Natural killer cell (primary cell): ENCODE measurements around the gene CDC42SE2. TPM values are rescaled to one million over a fixed set of nuclear protein-coding genes. Genes with fewer than 3 reads are reported as not detected.
A peak's percentile ranks its signal among the peaks of the same experiment; 100 is the strongest.
"Not testable (repeated sequence)": the region's sequence is repeated elsewhere in the genome, so short reads cannot be mapped to it uniquely, and the experiment has no call there.

Experiments
- ATAC-seq, 3 donors: fragments of 150-1000 bp in 2 of 3; fragments of 200-7000 bp in 1 of 3; cut with Tn5 transposase; 1 replicate in 1 of 3; 2 replicates in 2 of 3; pipeline ENCODE4 v1.10.0; 2021; ENCODE audit warnings: mild to moderate bottlenecking in 2 of 3, moderate library complexity in 2 of 3
- DNase-seq, 2 donors: peaks; one replicate each; pipeline versions ENCODE4 v3.0.0 to v3.0.0-alpha.2; 2013 to 2021; ENCODE audit warnings: mixed read lengths in 1 of 2
- H3K27ac ChIP-seq: one replicate; pipeline ENCODE4 v1.5.1; 2013; ENCODE audit warnings: mild to moderate bottlenecking, low read length
- H3K27me3 ChIP-seq: one replicate; pipeline ENCODE4 v1.6.1; 2013; ENCODE audit warnings: low read length; ENCODE audit not compliant: control insufficient read depth, insufficient read depth
- H3K36me3 ChIP-seq: one replicate; pipeline ENCODE4 v1.6.1; 2013; ENCODE audit warnings: low read length; ENCODE audit not compliant: control insufficient read depth, insufficient read depth
- H3K4me1 ChIP-seq: one replicate; pipeline ENCODE4 v1.6.1; 2013; ENCODE audit warnings: low read length; ENCODE audit not compliant: control insufficient read depth, insufficient read depth
- H3K4me3 ChIP-seq: one replicate; pipeline ENCODE4 v1.5.1; 2013; ENCODE audit warnings: low read length
- H3K9me3 ChIP-seq: one replicate; pipeline ENCODE4 v1.6.1; 2013; ENCODE audit warnings: low read length; ENCODE audit not compliant: control insufficient read depth, insufficient read depth
- H3K27ac Mint-ChIP-seq, 2 donors: one replicate each; pipeline ENCODE4 v1.8.0; 2022; ENCODE audit warnings: mild to moderate bottlenecking in 2 of 2, mixed read lengths in 2 of 2, moderate library complexity in 1 of 2
- H3K27me3 Mint-ChIP-seq, 2 donors: one replicate each; pipeline ENCODE4 v1.8.0; 2022; ENCODE audit warnings: low read depth in 2 of 2, mixed read lengths in 2 of 2
- H3K36me3 Mint-ChIP-seq: one replicate; pipeline ENCODE4 v1.8.0; 2022; ENCODE audit warnings: mixed read lengths
- H3K4me1 Mint-ChIP-seq, 2 donors: one replicate each; pipeline ENCODE4 v1.8.0; 2022; ENCODE audit warnings: mixed read lengths in 2 of 2
- H3K4me3 Mint-ChIP-seq: one replicate; pipeline ENCODE4 v1.8.0; 2022; ENCODE audit warnings: mild to moderate bottlenecking, moderate library complexity, mixed read lengths
- H3K9me3 Mint-ChIP-seq, 2 donors: one replicate each; pipeline ENCODE4 v1.8.0; 2022; ENCODE audit warnings: mixed read lengths in 2 of 2
- WGBS: methylation state at CpG from one replicate; pipeline ENCODE4 v1.1.7; 2013; ENCODE audit warnings: missing lambda C conversion rate; ENCODE audit not compliant: insufficient coverage; 5-methylcytosine and 5-hydroxymethylcytosine counted together
- intact Hi-C: fragments of 100-400 bp; cut with micrococcal nuclease; formaldehyde crosslinking; loops from one replicate; pipeline ENCODE4 v1.14.2; 2022
- total RNA-seq, 4 donors: library from RNA; stranded (reverse); fragments of 120-200 nt in 1 of 4; gene quantifications; one replicate each; pipeline versions ENCODE4 v1.2.3 to v1.2.4, GENCODE V29; 2013 to 2022
- TF ChIP-seq, protein P1 (sequence below): fragments of 200-600 bp; IDR thresholded peaks from one replicate; pipeline ENCODE4 v1.8.0; 2022; ENCODE audit warnings: antibody characterized with exemption

CDC42SE2 gene
- total RNA-seq, 3 donors from 2014 or later (not counting 1 experiment from before 2014, with no cell fraction given): 140 to 183 (median 166) TPM

- intact Hi-C loops: no loop called here
- no peak overlapping the region for H3K27ac ChIP-seq
- no peaks in the 10 kb centered on the region for H3K27me3 ChIP-seq
- no CpG with 5 or more reads among the region's 2 CpGs for WGBS
- Mint-ChIP-seq H3K4me3 (no peak overlapping the region), H3K36me3 (no peaks in the 10 kb centered on the region), H3K27ac (peak overlapping the region; percentile 77 to 84), H3K27me3 (no peaks in the 10 kb centered on the region), H3K9me3 (no peaks in the 10 kb centered on the region), H3K4me1 (peaks cover 55 to 58% of the 10 kb centered on the region in 2 donors)
- TF ChIP-seq, protein P1, sequence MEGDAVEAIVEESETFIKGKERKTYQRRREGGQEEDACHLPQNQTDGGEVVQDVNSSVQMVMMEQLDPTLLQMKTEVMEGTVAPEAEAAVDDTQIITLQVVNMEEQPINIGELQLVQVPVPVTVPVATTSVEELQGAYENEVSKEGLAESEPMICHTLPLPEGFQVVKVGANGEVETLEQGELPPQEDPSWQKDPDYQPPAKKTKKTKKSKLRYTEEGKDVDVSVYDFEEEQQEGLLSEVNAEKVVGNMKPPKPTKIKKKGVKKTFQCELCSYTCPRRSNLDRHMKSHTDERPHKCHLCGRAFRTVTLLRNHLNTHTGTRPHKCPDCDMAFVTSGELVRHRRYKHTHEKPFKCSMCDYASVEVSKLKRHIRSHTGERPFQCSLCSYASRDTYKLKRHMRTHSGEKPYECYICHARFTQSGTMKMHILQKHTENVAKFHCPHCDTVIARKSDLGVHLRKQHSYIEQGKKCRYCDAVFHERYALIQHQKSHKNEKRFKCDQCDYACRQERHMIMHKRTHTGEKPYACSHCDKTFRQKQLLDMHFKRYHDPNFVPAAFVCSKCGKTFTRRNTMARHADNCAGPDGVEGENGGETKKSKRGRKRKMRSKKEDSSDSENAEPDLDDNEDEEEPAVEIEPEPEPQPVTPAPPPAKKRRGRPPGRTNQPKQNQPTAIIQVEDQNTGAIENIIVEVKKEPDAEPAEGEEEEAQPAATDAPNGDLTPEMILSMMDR: no peak
- no peaks in the 10 kb centered on the region for H3K36me3 ChIP-seq
- no peak for DNase-seq
- H3K4me3 ChIP-seq: no peak overlapping the region
- no peak for ATAC-seq
- H3K4me1 ChIP-seq: peaks cover 11% of the 10 kb centered on the region
- no peaks in the 10 kb centered on the region for H3K9me3 ChIP-seq
Observed at GRCh38 chr5:131304414-131304813, 40.6 kb downstream of the CDC42SE2 start.

DNA sequence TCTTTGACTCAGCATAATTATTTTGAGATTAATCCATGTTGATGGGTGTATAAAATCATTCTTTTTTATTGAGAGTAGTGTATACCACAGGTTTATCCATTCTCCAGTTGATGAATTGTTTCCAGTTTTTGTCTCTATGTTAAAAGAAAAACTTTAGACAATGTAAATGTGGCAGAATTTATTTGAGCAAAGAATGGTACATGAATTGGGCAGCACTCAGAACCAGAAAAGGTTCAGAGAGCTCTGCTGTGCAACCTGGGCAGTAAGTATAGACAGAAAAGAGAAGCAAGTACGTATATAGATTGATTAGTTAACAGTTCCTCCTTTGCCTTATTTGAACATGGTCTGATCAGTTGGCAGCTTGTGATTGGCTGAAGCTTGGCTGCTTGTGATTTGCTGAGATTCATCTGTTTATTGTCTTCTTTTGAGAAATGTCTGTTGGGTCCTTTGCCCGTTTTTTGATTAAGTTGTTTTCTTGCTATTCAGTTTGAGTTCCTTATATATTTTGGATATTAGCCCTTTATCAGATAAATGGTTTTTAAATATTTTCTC is 41.4 kb downstream of the CDC42SE2 start:
- no peak overlapping the region for H3K4me3 ChIP-seq
- H3K9me3 ChIP-seq: no peaks in the 10 kb centered on the region
- intact Hi-C loops: no loop called here
- Mint-ChIP-seq H3K4me1 (peaks cover 53 to 57% of the 10 kb centered on the region in 2 donors), H3K27ac (peak overlapping the region; percentile 77 to 84), H3K4me3 (peak overlapping the region; percentile 35), H3K27me3 (no peaks in the 10 kb centered on the region), H3K36me3 (no peaks in the 10 kb centered on the region), H3K9me3 (no peaks in the 10 kb centered on the region)
- H3K4me1 ChIP-seq: peaks cover 8% of the 10 kb centered on the region
- WGBS: 65% methylated on average over 1 of the region's 2 CpGs
- TF ChIP-seq, protein P1: no peak
- H3K36me3 ChIP-seq: no peaks in the 10 kb centered on the region
- no peaks in the 10 kb centered on the region for H3K27me3 ChIP-seq
- peak in 1 of 3 donors; percentile 35 for ATAC-seq
- no peak overlapping the region for H3K27ac ChIP-seq
- no peak for DNase-seq

DNA sequence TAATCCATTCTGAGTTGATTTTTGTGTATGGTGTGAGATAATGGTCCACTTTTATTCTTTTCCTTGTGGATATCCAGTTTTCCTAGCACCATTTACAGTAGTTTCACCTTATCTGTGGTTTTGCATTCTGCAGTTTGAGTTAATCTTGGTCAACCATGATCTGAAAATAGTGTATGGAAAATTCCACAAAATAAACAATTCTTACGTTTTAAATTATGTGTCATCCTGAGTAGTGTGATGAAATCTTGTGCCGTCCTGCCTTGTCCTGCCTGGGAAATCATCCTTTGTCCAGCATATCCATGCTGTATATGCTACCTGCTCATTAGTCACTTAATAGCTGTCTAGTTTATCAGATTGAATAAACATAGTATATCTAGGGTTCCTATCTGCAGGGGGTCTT is 42.1 kb downstream of the CDC42SE2 start:
- Mint-ChIP-seq H3K4me3 (peak overlapping the region; percentile 61), H3K4me1 (peaks cover 56 to 60% of the 10 kb centered on the region in 2 donors), H3K27me3 (no peaks in the 10 kb centered on the region), H3K36me3 (no peaks in the 10 kb centered on the region), H3K9me3 (no peaks in the 10 kb centered on the region), H3K27ac (peak overlapping the region; percentile 77 to 84)
- Histone ChIP-seq H3K9me3 (no peaks in the 10 kb centered on the region), H3K36me3 (no peaks in the 10 kb centered on the region), H3K4me3 (no peak overlapping the region), H3K27ac (no peak overlapping the region), H3K4me1 (peaks cover 8% of the 10 kb centered on the region), H3K27me3 (no peaks in the 10 kb centered on the region)
- intact Hi-C loops: no loop called here
- DNase-seq (no peak), ATAC-seq (no peak)
- TF ChIP-seq, protein P1: no peak
- WGBS: 80% methylated on average over 1 of the region's 2 CpGs

DNA sequence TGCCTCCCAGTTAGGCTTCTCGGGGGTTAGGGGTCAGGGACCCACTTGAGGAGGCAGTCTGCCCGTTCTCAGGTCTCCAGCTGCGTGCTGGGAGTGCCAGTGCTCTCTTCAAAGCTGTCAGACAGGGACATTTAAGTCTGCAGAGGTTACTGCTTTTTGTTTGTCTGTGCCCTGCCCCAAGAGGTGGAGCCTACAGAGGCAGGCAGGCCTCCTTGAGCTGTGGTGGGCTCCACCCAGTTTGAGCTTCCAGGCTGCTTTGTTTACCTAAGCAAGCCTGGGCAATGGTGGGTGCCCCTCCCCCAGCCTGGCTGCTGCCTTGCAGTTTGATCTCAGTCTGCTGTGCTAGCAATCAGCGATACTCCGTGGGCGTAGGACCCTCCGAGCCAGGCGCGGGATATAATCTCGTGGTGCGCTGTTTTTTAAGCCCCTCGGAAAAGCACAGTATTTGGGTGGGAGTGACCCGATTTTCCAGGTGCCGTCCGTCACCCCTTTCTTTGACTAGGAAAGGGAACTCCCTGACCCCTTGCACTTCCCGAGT is 48.5 kb downstream of the CDC42SE2 start:
- H3K27me3 ChIP-seq, H3K9me3 Mint-ChIP-seq, H3K27me3 Mint-ChIP-seq, H3K4me3 ChIP-seq, H3K36me3 Mint-ChIP-seq, intact Hi-C loops, H3K36me3 ChIP-seq, H3K9me3 ChIP-seq, ATAC-seq, H3K27ac ChIP-seq: not testable (repeated sequence)
- Mint-ChIP-seq H3K27ac (peak overlapping the region; percentile 71 to 89), H3K4me1 (peaks cover 77 to 82% of the 10 kb centered on the region in 2 donors), H3K4me3 (peak overlapping the region; percentile 59)
- 69% methylated on average over 16 of the region's 16 CpGs for WGBS
- DNase-seq: peak in 1 of 2 donors; percentile 53
- peaks cover 20% of the 10 kb centered on the region for H3K4me1 ChIP-seq
